Measurements from ENCODE around the gene ME2.

GRCh38 chr18:50949185-50949584, 70.3 kb downstream of the ME2 start:
- TF ChIP-seq EP300 (IDR thresholded peaks at IDR 0.05), result no peak
- TF ChIP-seq CTCF (IDR thresholded peaks at IDR 0.05), result no peak
- no peak for TF ChIP-seq POLR2A (IDR thresholded peaks at IDR 0.05)
